CD14-positive monocyte (primary cell): ENCODE measurements around the gene ACVR2B. TPM values are rescaled to one million over a fixed set of nuclear protein-coding genes. Genes with fewer than 3 reads are reported as not detected.
A peak's percentile ranks its signal among the peaks of the same experiment; 100 is the strongest.

Source experiments
- DNase-seq, 3 donors: peaks; one replicate each; pipeline ENCODE4 v3.0.0-alpha.2; 2011 to 2022
- H2AFZ ChIP-seq: 2 replicates; pipeline ENCODE4 v1.6.0; 2012; ENCODE audit warnings: mild to moderate bottlenecking, low read depth, low read length, inconsistent platforms; ENCODE audit not compliant: insufficient read depth, poor library complexity, severe bottlenecking
- H3K27ac ChIP-seq, 2 donors: 1 replicate in 1 of 2; 2 replicates in 1 of 2; pipeline ENCODE4 v1.5.1; 2012 to 2013; ENCODE audit warnings: low read length in 2 of 2, control low read depth in 1 of 2, inconsistent platforms in 1 of 2, low read depth in 1 of 2, mild to moderate bottlenecking in 1 of 2
- H3K27me3 ChIP-seq, 2 donors: one replicate each; pipeline versions ENCODE4 v1.6.0 to v1.6.1; 2011 to 2013; ENCODE audit warnings: low read length in 2 of 2; ENCODE audit not compliant: control insufficient read depth in 2 of 2, insufficient read depth in 2 of 2
- H3K36me3 ChIP-seq, 2 donors: replicated peaks in 1 of 2; 1 replicate in 1 of 2; 2 replicates in 1 of 2; pipeline versions ENCODE4 v1.5.1 to v1.6.1; 2012 to 2013; ENCODE audit warnings: low read length in 2 of 2, control low read depth in 1 of 2, inconsistent platforms in 1 of 2, mild to moderate bottlenecking in 1 of 2; ENCODE audit not compliant: insufficient read depth in 2 of 2, control insufficient read depth in 1 of 2
- H3K4me1 ChIP-seq, 2 donors: 1 replicate in 1 of 2; 2 replicates in 1 of 2; pipeline versions ENCODE4 v1.5.1 to v1.6.1; 2012 to 2013; ENCODE audit warnings: low read length in 2 of 2, control low read depth in 1 of 2, inconsistent platforms in 1 of 2, mild to moderate bottlenecking in 1 of 2, moderate library complexity in 1 of 2; ENCODE audit not compliant: insufficient read depth in 2 of 2, control insufficient read depth in 1 of 2
- H3K4me2 ChIP-seq: replicated peaks from 2 replicates; pipeline ENCODE3; 2012; ENCODE audit warnings: low read length, moderate library complexity, mild to moderate bottlenecking; ENCODE audit not compliant: poor library complexity, severe bottlenecking; ENCODE audit errors: extremely low read depth
- H3K4me3 ChIP-seq, 3 experiments: fragments of 200-600 bp in 1 of 3; sonication (generic) in 1 of 3; replicated peaks in 1 of 3; 1 replicate in 2 of 3; 2 replicates in 1 of 3; pipeline ENCODE4 v1.5.1; 2011 to 2013; ENCODE audit warnings: low read length in 3 of 3, mild to moderate bottlenecking in 3 of 3, control low read depth in 2 of 3, low read depth in 2 of 3, inconsistent platforms in 1 of 3, moderate library complexity in 1 of 3
- H3K79me2 ChIP-seq: 2 replicates; pipeline ENCODE4 v1.6.0; 2012; ENCODE audit warnings: mild to moderate bottlenecking, control low read depth, inconsistent platforms, low read length, moderate library complexity; ENCODE audit not compliant: insufficient read depth
- H3K9ac ChIP-seq: 2 replicates; pipeline ENCODE4 v1.6.0; 2017; ENCODE audit warnings: low read length, mild to moderate bottlenecking; ENCODE audit not compliant: insufficient read depth, poor library complexity, severe bottlenecking
- H3K9me3 ChIP-seq, 2 donors: replicated peaks in 1 of 2; 1 replicate in 1 of 2; 2 replicates in 1 of 2; pipeline versions ENCODE4 v1.5.1 to v1.6.1; 2012 to 2013; ENCODE audit warnings: low read length in 2 of 2, control low read depth in 1 of 2; ENCODE audit not compliant: control insufficient read depth in 1 of 2, insufficient read depth in 1 of 2
- H4K20me1 ChIP-seq: 2 replicates; pipeline ENCODE4 v1.6.0; 2012; ENCODE audit warnings: mild to moderate bottlenecking, low read length, control low read depth, moderate library complexity; ENCODE audit not compliant: insufficient read depth
- H3K27ac Mint-ChIP-seq, 7 donors: one replicate each; pipeline ENCODE4 v1.8.0; 2020; ENCODE audit warnings: mild to moderate bottlenecking in 7 of 7, mixed read lengths in 7 of 7, moderate library complexity in 6 of 7, inconsistent platforms in 2 of 7
- H3K27me3 Mint-ChIP-seq, 3 donors: one replicate each; pipeline ENCODE4 v1.8.0; 2021 to 2022; ENCODE audit warnings: low read depth in 3 of 3, mild to moderate bottlenecking in 3 of 3, mixed read lengths in 3 of 3, moderate library complexity in 3 of 3, inconsistent platforms in 1 of 3
- H3K36me3 Mint-ChIP-seq, 2 donors: one replicate each; pipeline ENCODE4 v1.8.0; 2020; ENCODE audit warnings: mixed read lengths in 2 of 2, inconsistent platforms in 1 of 2, mild to moderate bottlenecking in 1 of 2
- H3K4me1 Mint-ChIP-seq: one replicate; pipeline ENCODE4 v1.8.0; 2020; ENCODE audit warnings: mild to moderate bottlenecking, mixed read lengths
- H3K4me3 Mint-ChIP-seq, 2 donors: one replicate each; pipeline ENCODE4 v1.8.0; 2020; ENCODE audit warnings: mild to moderate bottlenecking in 2 of 2, mixed read lengths in 2 of 2, moderate library complexity in 1 of 2
- H3K9me3 Mint-ChIP-seq, 7 donors: one replicate each; pipeline ENCODE4 v1.8.0; 2020 to 2022; ENCODE audit warnings: mixed read lengths in 7 of 7, mild to moderate bottlenecking in 6 of 7, moderate library complexity in 6 of 7, inconsistent platforms in 2 of 7
- CTCF ChIP-seq: fragments of 200-600 bp; IDR thresholded peaks from one replicate; pipeline ENCODE4 v1.8.0; 2022; ENCODE audit warnings: antibody characterized with exemption, mild to moderate bottlenecking
- WGBS: methylation state at CpG from one replicate; pipeline ENCODE4 v1.1.5; 2013; ENCODE audit warnings: missing lambda C conversion rate; ENCODE audit not compliant: insufficient coverage; 5-methylcytosine and 5-hydroxymethylcytosine counted together
- intact Hi-C, 2 donors: fragments of 100-400 bp; cut with micrococcal nuclease; formaldehyde crosslinking; loops; one replicate each; pipeline versions ENCODE4 v1.15.0 to v1.15.1; 2023
- polyA plus RNA-seq, 3 donors: library from polyadenylated mRNA; depleted of rRNA in 1 of 3; unstranded in 2 of 3; stranded (reverse) in 1 of 3; fragments of 300-500 nt in 2 of 3; fragments of >200 nt in 1 of 3; fragmentation: Illumina TruSeq in 2 of 3; gene quantifications; 1 replicate in 2 of 3; 2 replicates in 1 of 3; pipeline ENCODE4 v1.2.3, GENCODE V29; 2012 to 2021

Gene ACVR2B
- polyA plus RNA-seq, 3 donors, result 0.15 to 0.41 TPM; not detected in 1

GRCh38 chr3:38460377-38461270, 6.9 kb downstream of the ACVR2B start:
- no peaks in the 10 kb centered on the region for H3K79me2 ChIP-seq
- no peaks in the 10 kb centered on the region for H4K20me1 ChIP-seq
- peaks cover 3 to 6% of the 10 kb centered on the region in 2 donors for H3K4me1 ChIP-seq
- TF ChIP-seq CTCF, result no peak
- H3K9me3 Mint-ChIP-seq, result peaks cover 0 to 8% (median 7%) of the 10 kb centered on the region in 7 donors
- H3K27me3 ChIP-seq, result peaks cover 8 to 11% of the 10 kb centered on the region in 2 donors
- DNase-seq, result no peak
- intact Hi-C loops, result no loop called here
- H3K27ac ChIP-seq, result no peak overlapping the region
- H3K9me3 ChIP-seq, result no peaks in the 10 kb centered on the region
- no peak overlapping the region for H3K9ac ChIP-seq
- no peak overlapping the region for H2AFZ ChIP-seq
- no peak overlapping the region for H3K4me3 ChIP-seq
- no peak overlapping the region for H3K4me2 ChIP-seq
- H3K36me3 Mint-ChIP-seq, result no peaks in the 10 kb centered on the region
- peak overlapping the region in 1 of 7 donors; percentile 35 for H3K27ac Mint-ChIP-seq
- H3K4me3 Mint-ChIP-seq, result no peak overlapping the region
- 95% methylated on average over 9 of the region's 12 CpGs for WGBS
- H3K4me1 Mint-ChIP-seq, result peaks cover 7% of the 10 kb centered on the region
- H3K27me3 Mint-ChIP-seq, result peaks cover 14 to 16% (median 15%) of the 10 kb centered on the region in 3 donors
- no peaks in the 10 kb centered on the region for H3K36me3 ChIP-seq

GRCh38 chr3:38465588-38466154, 12.0 kb downstream of the ACVR2B start:
- TF ChIP-seq CTCF, result no peak
- Histone ChIP-seq H3K27me3 (no peaks in the 10 kb centered on the region), H3K4me2 (no peak overlapping the region), H3K9ac (no peak overlapping the region), H3K9me3 (peaks cover 0 to 8% of the 10 kb centered on the region in 2 donors), H3K4me3 (no peak overlapping the region), H3K36me3 (no peaks in the 10 kb centered on the region), H3K79me2 (no peaks in the 10 kb centered on the region), H3K27ac (no peak overlapping the region), H3K4me1 (no peaks in the 10 kb centered on the region), H4K20me1 (no peaks in the 10 kb centered on the region), H2AFZ (no peak overlapping the region)
- peaks cover 17 to 36% (median 28%) of the 10 kb centered on the region in 7 donors for H3K9me3 Mint-ChIP-seq
- WGBS, result no CpG with 5 or more reads among the region's 1 CpG
- peaks cover 0 to 3% of the 10 kb centered on the region in 2 donors for H3K36me3 Mint-ChIP-seq
- no peak overlapping the region for H3K4me3 Mint-ChIP-seq
- H3K27ac Mint-ChIP-seq, result no peak overlapping the region
- DNase-seq, result no peak
- intact Hi-C loops, result no loop called here
- no peaks in the 10 kb centered on the region for H3K4me1 Mint-ChIP-seq
- H3K27me3 Mint-ChIP-seq, result peaks cover 1 to 2% (median 2%) of the 10 kb centered on the region in 3 donors
